Inferior parietal cortex (tissue), 1 donor: ENCODE results near the gene WWOX.

ENCODE experiments used
- DNase-seq: peaks from one replicate; pipeline ENCODE4 v3.0.0-alpha.2; 2016; ENCODE audit errors: extremely low spot score

WWOX gene

GRCh38 chr16:78142788-78143187, 43.3 kb downstream of the WWOX start:
- DNase-seq, result no peak

DNA sequence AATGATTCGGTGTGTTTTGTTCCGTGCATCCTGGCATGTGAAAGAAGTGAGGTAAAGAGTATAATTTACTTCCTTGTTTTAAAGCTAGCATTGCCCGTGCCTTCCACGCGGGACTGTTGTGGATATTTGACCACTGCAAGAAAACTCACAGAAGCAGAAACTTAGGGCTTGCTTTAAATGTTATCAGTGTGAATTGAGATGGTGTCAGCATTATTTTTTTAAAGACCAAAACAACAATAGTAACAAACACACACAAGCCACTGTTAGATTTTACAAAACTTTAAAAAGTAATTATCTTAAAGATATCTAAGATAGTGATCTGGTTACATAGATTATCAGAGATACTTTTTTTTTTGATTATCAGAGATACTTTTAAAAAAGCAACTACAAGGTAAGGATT, 47.4 kb downstream of the WWOX start:
- DNase-seq, result no peak

DNA sequence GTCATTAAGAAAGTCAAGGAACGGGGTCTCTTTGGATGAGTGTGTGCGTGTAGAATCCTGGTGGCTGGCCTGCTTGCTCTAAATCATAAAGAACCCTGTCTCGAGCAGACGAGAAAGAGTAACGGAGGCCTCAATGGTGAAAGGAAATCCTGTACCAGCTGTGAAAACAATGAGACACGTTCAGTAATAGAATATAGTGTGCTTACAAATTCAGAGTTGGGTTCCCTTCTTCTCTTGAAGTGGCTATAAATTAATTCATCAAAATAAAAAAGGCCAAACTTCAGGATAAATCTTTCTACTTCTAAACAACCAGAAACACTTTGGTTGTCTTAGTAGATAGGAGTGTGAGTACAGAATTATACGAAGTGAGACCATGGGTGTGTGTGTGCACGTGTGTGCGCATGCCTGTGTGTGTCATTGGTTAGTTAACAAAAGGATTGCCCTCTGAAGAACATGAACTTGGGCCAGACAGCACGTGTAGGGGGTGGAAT, 48.5 kb downstream of the WWOX start:
- DNase-seq, result no peak

DNA sequence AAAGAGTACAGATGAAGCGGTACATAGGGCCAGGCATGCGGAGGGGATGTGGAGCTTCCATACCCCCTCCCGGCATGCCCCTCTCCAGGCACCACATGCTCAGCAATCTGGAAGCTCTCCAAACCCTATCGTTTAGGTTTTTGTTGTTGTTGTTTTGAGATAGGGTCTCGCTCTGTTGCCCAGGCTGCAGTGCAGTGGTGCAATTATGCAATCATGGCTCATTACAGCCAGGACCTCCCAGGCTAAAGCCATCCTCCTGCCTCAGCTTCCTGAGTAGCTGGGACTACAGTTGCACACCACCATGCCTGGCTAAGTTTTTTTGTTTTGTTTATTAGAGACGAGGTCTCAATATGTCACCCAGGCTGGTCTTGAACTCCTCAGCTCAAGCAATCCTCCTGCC, 50.8 kb downstream of the WWOX start:
- no peak for DNase-seq

- no peak for DNase-seq
Measured at GRCh38 chr16:78154729-78155461, 55.4 kb downstream of the WWOX start.

- DNase-seq, result no peak
Measured at GRCh38 chr16:78155791-78156345, 56.4 kb downstream of the WWOX start.

- no peak for DNase-seq
Measured at GRCh38 chr16:78161023-78161729, 61.7 kb downstream of the WWOX start.

- no peak for DNase-seq
Measured at GRCh38 chr16:78163772-78164670, 64.6 kb downstream of the WWOX start.

- no peak for DNase-seq
Measured at GRCh38 chr16:78170494-78170933, 71.1 kb downstream of the WWOX start.

- no peak for DNase-seq
Measured at GRCh38 chr16:78175287-78175686, 75.8 kb downstream of the WWOX start.

DNA sequence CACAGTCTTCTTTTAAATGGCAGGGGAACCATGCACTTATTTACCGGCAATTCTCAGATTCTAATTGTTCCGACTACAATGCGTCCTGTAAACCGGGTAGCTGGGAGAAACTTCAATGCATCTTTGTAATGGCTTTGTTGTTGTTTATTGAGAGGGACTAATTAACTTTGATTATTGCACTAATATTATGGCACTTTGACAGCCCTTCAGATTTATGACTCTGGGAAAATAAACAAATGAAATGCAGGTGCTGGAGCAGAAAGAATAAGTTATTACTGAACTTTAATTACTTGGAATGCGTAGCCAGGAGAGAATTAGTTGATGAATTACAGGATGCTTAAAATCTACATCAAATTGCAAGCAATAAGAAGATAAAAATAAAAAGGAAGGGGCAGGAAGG, 77.0 kb downstream of the WWOX start:
- DNase-seq, result no peak

- no peak for DNase-seq
Measured at GRCh38 chr16:78177218-78177617, 77.8 kb downstream of the WWOX start.

DNA sequence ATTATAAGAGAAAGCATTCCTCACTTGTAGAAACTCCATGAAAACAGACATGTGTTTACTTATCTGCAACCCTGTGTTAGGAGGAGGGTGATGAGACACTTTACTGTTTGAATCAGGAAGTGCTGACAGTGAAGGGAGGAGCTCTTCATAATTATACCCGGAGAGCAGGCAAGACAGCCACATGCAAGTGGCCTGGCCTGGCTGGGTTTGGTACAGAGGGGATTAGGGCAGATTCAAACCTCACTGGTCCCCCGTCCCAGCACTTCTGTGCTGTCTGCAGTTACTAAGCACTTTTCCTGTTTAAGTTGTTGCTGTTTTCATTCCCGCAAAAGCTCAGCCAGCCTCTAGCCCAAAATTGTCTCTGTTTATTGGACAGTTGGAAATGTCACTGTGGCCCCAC, 78.5 kb downstream of the WWOX start:
- no peak for DNase-seq

GRCh38 chr16:78179666-78180065, 80.2 kb downstream of the WWOX start:
- DNase-seq, result no peak

GRCh38 chr16:78180349-78180748, 80.9 kb downstream of the WWOX start:
- DNase-seq, result no peak

DNA sequence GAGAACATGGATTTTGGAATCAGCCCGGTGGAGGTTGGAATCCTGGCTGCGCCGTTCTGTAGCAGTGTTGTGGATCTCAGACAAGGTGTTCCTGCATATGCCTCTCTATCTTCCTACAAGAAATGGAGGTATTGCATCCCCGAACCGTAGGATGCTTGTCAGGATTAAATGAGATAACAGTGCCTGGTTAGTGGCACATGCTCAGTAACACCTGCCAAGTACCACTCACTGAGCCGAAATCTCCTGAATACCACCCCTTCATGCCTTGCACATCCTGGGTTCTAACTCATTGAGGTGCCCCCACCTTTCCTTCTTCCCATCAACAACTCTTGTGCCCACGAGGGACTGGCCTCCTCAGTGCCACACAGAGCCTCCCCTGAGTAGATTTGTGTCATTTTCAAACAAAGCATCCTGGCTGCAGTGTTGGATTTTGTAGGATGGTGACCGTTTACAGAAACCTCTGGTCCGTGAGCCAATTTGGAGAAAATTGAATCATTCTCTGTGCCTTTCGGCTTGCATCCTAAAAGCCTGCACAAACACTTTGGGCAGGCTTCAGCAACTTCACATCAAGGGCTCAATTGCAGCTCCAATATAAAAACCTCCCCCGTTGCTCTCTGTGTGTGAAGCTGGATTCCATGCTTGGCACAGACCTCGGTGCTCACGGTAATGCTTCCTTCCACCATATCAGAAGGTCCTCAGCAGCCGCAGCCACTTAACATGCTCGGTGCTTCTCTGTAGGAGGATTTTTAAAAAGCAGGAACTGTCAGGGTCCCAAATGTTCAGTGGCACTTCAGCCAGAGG, 84.2 kb downstream of the WWOX start:
- DNase-seq, result peak; percentile 59

DNA sequence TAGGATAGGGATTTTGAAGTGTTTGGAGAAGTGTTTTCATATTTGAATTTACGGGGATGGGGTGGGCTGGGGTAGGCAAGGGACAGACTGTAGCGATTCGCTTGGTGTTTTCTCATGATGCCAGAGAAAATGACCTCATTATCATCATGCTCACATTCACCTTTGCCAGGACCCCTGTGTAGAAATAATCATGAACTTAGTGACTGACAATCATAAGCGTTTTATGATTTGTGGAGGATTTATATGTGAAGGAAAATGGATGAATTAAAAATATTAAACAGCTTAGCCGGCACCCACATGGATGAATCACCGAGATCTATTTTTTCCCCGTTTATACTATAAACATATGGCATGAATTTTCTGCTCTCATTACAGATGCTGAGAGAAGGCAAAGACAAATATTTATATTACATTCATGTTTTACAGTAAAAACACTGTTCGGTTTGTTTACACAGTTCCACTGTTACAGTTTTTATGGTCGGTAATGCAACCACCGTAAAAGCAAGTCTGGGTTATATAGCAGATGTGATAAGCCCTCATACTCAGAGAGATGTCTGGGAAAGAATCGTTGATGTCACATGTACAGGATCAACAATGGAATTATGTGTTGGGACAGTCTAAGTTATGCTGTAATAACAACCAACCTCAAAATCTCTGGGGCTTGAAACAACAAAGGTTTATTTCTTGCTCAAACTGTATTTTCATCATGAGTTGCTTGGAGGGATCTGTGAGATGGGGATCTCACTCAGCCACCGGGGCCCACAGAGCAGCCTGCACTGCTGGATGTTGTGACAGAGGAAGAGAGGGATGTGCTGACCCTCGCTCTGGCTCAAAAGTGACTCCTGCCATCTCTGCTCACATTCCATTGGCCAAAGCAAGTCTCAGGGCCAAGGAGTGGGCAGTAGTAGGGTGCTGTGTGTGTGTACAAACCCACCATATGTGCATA, 85.1 kb downstream of the WWOX start:
- DNase-seq, result peak; percentile 49

DNA sequence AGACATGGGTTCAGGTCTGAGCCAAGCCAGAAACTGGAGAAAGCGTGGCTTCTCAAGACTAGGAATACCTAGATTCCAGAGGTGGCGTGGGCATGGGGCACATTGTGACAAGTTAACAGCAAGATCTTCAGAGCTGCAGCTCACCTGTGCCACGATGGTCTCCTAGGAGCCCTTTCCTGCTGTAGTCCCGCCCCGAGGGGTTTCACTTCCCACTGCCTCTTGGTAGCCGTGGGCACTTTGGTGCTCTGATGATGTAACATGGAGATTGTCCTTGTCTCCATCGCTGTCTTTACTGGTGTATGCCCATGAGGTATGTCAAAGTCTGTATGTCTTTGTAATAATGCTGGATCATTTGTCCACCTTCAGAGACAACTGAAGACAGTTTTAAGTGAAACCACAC, 89.7 kb downstream of the WWOX start:
- DNase-seq, result no peak

DNA sequence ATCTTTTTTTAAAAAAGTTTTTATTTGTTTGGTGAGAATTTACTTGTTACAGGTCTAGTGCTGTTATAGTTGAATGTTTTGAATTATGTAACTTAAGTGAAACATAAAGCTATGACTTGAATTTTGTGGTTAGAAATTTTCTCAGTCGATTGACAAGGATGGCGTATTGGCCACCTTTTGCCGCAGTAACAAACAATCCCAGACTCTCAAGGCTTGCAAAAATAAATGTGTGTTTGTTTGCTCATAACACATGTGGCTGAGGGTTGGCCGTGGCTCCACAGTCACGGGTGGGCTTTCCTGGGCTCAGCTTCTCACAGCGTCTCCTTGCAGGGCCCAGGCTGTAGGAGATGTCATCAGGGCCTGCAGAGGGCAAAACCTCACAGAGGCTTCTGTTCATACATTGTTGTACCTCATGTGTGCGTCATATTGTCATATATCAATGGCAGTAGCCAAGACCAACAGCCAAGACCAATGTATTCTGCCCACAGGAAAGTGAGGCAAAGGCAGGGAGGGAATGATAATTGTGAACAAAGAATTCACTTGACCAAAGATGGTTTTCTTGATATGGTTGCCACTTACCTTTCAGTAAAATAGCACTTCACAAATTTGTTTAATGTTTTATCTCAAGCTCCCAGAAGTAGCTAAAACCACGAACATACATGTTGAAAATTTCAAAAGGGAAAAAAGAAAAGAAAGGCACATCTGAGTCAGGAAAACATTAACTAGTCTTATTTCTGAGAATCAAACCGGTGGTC, 93.5 kb downstream of the WWOX start:
- no peak for DNase-seq
